Skin of body (tissue), 2 donors: ENCODE measurements around the gene CACNA1G. TPM values are rescaled to one million over a fixed set of nuclear protein-coding genes. Genes with fewer than 3 reads are reported as not detected.
A peak's percentile ranks its signal among the peaks of the same experiment; 100 is the strongest.

ENCODE experiments used
- DNase-seq: peaks from one replicate; lab custom pipeline; 2025; lab: John Stamatoyannopoulos, UW
- total RNA-seq: library from RNA; depleted of rRNA; stranded (reverse); fragments of >200 nt; gene quantifications from one replicate; pipeline ENCODE4 v1.2.3, GENCODE V29; 2014

CACNA1G gene
- total RNA-seq, 1 donor from 2014 or later: 8.9 TPM

DNA sequence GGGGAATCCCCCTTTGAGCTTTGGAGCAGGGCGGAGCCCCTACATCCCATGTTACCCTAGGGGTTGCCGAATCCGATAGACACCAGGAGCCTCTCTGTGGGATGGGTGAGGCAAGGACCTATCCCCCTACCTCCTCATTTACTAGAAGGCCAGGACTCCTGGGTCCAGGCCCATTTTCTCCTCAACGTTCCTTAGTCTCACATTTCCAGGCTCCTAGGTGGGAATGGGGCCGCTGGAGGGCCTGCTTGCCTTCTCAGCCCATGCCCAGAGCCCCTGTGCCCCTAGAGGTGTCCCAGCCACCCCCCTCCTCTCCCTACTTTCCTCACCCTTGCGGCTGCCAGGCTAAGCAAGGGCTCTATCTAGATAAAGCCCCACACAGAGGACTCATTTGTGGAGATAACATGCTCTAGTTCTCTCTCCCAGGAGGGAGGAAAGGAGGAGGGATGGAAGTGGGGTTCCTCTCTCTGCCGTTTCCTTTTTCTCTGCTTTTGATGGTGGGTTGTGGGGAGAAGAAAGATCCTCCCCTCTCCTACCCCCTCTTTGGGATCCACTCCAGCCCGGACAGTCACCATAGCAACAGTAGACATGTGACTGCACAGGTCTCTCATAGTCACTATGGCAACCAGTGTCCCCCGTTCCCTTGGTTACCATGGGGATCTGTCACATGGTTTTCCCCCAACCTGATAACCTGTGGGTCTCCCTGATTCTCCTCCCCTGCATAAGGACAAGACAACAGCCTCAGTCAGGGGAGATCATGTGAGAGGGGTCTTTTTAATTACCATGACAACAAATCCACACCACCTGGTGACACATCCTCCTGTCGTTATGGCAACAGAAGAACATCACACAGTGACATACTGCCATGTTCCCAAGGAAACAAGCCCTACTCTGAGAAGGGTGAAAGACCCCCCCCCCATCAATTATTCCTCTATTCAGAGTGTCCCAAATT is 5.2 kb downstream of the CACNA1G start:
- DNase-seq: peak; percentile 32

DNA sequence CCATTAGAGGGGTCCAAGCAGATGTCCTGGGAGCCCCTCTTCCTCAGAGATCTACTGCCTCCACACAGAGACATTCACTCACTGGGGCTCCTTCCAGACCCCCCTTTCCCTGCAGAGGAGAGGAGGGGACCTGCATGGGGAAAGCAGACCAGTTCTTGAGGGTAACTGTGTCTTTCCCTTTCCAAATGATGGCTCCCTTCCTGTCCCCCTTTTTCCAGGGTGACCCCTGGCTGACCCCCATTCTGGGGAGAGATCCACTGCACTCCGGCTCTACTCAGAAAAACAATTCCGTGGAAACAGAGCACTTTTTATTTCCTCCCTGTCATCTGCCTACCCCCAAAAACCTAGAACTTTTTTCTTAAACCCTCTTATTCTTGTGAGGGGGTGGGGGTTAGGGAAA is 6.4 kb downstream of the CACNA1G start:
- DNase-seq: no peak

DNA sequence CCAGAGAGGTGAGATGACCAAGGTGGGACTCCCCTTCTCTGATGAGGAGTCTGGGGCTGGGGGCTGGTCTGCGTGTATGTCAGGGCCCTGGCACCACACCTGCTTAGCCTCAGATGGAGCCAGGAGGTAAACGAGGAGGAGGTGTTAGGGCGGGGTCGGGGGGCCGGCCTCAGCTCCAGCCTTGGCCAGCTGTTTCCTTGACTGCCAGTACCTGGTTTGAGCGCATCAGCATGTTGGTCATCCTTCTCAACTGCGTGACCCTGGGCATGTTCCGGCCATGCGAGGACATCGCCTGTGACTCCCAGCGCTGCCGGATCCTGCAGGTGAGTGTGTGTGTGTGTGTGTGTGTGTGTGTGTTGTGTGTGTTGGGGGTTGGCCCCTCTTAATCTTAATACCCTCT is 8.1 kb downstream of the CACNA1G start:
- DNase-seq: no peak

GRCh38 chr17:50569592-50569991 is 9.1 kb downstream of the CACNA1G start:
- no peak for DNase-seq

- DNase-seq: no peak
These were observed 9.5 kb downstream of the CACNA1G start for GRCh38 chr17:50570032-50570431.

- no peak for DNase-seq
These were observed 10.0 kb downstream of the CACNA1G start for GRCh38 chr17:50570528-50570927.

- no peak for DNase-seq
These were observed 11.2 kb downstream of the CACNA1G start for GRCh38 chr17:50571681-50572080.

DNA sequence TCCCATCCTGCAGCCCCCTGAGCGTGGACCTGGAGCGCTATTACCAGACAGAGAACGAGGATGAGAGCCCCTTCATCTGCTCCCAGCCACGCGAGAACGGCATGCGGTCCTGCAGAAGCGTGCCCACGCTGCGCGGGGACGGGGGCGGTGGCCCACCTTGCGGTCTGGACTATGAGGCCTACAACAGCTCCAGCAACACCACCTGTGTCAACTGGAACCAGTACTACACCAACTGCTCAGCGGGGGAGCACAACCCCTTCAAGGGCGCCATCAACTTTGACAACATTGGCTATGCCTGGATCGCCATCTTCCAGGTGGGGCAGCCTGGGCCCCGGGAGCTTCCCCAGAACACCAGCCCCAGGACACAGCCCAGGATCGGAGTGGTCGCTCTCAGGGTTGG is 12.0 kb downstream of the CACNA1G start:
- DNase-seq: no peak

DNA sequence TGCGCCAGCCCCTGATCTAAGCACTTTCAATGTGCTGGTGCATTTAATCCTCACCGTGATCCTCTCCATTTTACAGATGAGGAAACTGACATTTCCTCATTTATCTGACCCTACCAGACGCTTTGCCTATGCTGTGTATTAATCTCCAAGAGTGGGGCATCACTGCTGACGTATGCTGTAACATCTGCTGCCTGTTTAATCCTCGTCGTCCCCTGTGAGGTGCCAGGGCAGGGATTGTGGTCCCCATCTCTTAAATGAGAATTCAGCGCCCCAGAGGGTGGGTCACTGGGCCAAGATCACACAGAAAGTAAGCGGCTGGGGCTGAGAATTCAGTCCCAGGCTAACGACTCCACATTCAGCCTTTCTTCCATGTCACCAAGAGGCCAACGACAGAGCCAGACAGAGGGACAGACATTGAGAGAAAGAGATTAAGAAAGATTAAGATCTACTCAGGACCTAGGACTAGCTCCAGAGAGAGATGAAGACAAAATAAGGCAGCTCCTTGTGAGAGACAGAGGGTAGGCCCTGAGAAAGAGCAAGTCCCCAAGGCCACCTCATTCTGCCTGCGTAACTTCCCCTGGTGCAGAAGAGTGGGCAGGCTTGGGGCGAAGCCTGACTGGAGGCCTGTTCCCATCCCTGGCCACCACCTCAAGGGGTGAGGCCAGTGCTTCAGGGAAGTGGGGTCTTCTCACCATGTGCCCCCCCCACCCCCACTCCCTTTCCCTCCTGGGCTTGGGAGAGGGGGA is 13.5 kb downstream of the CACNA1G start:
- DNase-seq: no peak

DNA sequence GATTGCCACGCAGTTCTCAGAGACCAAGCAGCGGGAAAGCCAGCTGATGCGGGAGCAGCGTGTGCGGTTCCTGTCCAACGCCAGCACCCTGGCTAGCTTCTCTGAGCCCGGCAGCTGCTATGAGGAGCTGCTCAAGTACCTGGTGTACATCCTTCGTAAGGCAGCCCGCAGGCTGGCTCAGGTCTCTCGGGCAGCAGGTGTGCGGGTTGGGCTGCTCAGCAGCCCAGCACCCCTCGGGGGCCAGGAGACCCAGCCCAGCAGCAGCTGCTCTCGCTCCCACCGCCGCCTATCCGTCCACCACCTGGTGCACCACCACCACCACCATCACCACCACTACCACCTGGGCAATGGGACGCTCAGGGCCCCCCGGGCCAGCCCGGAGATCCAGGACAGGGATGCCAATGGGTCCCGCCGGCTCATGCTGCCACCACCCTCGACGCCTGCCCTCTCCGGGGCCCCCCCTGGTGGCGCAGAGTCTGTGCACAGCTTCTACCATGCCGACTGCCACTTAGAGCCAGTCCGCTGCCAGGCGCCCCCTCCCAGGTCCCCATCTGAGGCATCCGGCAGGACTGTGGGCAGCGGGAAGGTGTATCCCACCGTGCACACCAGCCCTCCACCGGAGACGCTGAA is 15.2 kb downstream of the CACNA1G start:
- no peak for DNase-seq

- no peak for DNase-seq
These were observed 16.3 kb downstream of the CACNA1G start for GRCh38 chr17:50576864-50577263.

GRCh38 chr17:50577451-50577954 is 17.0 kb downstream of the CACNA1G start:
- DNase-seq: no peak

- no peak for DNase-seq
These were observed 17.7 kb downstream of the CACNA1G start for GRCh38 chr17:50578173-50578572.

DNA sequence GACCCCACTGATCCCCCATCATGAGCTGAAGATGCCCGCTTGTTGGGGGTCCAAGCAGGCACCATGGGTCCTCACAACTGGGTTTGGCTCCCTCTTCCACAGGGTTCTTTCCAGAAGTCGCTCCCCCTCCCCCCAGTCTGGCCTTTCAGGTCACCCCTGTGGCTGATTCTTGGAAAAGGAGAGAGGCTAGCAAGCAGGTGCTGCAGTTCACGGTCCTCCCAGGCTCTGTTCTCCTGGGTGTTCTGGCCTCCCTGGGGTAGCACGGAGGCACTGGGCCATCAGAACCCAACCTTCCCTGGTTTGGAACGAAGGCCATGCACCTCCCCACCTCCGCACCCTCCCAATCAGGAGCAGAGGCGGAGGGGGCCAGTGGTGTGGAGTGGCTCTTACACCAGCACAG is 18.9 kb downstream of the CACNA1G start:
- DNase-seq: no peak

DNA sequence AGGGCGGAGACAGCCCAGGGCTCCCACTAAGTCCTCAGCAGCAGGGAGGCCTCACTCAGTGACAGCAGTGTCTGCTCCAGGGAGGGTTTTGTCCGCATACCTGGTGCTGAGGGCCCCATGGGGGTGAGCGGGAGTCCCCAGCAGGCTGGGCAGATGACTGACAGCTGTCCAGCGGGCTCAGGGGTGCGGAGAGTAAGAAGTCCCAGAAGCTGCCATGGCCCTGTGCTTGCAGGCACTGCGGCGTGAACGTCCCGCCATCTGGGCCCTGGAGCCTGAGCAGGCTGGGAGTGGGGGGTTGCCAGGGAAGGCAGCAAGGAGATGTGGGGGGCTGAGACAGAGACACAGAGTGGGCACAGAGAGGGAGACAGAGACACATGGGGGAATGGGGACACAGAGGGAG is 20.1 kb downstream of the CACNA1G start:
- no peak for DNase-seq

- no peak for DNase-seq
These were observed 20.8 kb downstream of the CACNA1G start for GRCh38 chr17:50581316-50581715.

- DNase-seq: no peak
These were observed 22.2 kb downstream of the CACNA1G start for GRCh38 chr17:50582741-50583140.

GRCh38 chr17:50583641-50584040 is 23.1 kb downstream of the CACNA1G start:
- no peak for DNase-seq

DNA sequence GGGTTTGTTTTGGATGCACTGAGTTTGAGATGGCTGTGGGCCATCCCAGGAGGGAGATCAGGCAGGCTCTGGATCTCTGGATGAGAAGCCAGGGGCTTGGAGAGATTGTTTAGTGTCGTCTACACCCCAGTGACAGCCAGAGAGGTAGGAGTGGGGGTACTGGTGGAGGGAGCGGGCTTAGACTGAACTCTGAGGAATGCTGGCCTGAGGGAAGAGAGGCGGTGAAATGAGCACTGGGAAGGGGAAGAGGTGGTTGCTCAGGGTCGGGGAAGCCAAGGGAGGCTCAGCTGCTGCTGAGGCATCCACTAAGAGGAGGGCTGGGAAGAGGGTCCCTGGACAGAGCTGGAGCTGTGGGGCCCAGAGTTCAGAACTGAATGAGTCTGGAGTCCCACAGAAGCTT is 23.6 kb downstream of the CACNA1G start:
- no peak for DNase-seq

- no peak for DNase-seq
These were observed 24.2 kb downstream of the CACNA1G start for GRCh38 chr17:50584749-50585148.

DNA sequence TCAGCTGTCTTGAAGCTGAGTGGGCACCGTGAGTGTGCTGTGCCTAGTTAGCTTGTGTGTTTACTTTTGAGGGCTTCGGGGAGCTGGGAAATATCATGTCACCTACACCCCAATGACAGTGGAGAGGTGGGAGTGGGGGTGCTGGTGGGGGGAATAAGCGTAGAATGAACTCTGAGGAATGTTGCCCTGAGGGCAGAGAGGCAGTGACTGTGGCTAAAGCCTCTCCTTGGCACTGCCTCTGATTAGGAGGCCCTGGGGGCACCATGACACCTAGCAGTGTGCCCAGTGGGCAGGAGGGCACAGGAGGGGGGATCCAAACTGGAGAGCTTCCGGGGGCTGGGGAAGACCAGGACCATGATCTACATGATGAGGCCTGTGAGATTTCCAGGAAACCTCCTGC is 24.8 kb downstream of the CACNA1G start:
- DNase-seq: no peak

GRCh38 chr17:50585891-50586290 is 25.4 kb downstream of the CACNA1G start:
- no peak for DNase-seq
